H1 (cell line): ENCODE results near the gene MRTFA. TPM values are rescaled to one million over a fixed set of nuclear protein-coding genes. Genes with fewer than 3 reads are reported as not detected.

Experiments used
- CTCF ChIA-PET: fragments of 300-600 bp; sonication (Branson Sonifier 250); formaldehyde crosslinking; loops from one replicate; lab custom pipeline; 2021; ENCODE audit not compliant: partially characterized antibody; lab: Charles Lee
- POLR2A ChIA-PET: fragments of 300-600 bp; sonication (Branson Sonifier 250); formaldehyde crosslinking; loops from one replicate; lab custom pipeline; 2021; ENCODE audit warnings: inconsistent platforms; ENCODE audit not compliant: partially characterized antibody; lab: Charles Lee
- DNase-seq, 2 experiments: peaks; one replicate each; pipeline versions ENCODE4 v3.0.0 to v3.0.0-alpha.2; 2010 to 2022; ENCODE audit warnings: low spot score in 2 of 2, low read depth in 1 of 2, mixed read lengths in 1 of 2
- FAIRE-seq: peaks from 2 replicates; lab custom pipeline; 2011; peaks lifted over from hg19 to GRCh38; lab: Jason Lieb, UNC
- H2AFZ ChIP-seq: 2 replicates; pipeline ENCODE4 v1.8.1; 2012; ENCODE audit warnings: low read length, inconsistent platforms
- H2AK5ac ChIP-seq: 2 replicates; pipeline ENCODE4 v1.6.1; 2013; ENCODE audit warnings: low read depth, low read length
- H2BK120ac ChIP-seq: replicated peaks from 2 replicates; pipeline ENCODE3; 2013; ENCODE audit warnings: low read depth, low read length, inconsistent platforms
- H2BK12ac ChIP-seq: 2 replicates; pipeline ENCODE4 v1.6.1; 2013; ENCODE audit warnings: low read depth, low read length
- H2BK15ac ChIP-seq: 2 replicates; pipeline ENCODE4 v1.6.1; 2013; ENCODE audit warnings: low read length
- H2BK20ac ChIP-seq: 2 replicates; pipeline ENCODE4 v1.6.1; 2013; ENCODE audit warnings: low read length
- H2BK5ac ChIP-seq: 2 replicates; pipeline ENCODE4 v1.6.1; 2013; ENCODE audit warnings: low read depth, low read length
- H3K14ac ChIP-seq: 2 replicates; pipeline ENCODE4 v1.6.1; 2013; ENCODE audit warnings: inconsistent platforms; ENCODE audit not compliant: insufficient read length
- H3K18ac ChIP-seq: 2 replicates; pipeline ENCODE4 v1.6.1; 2013; ENCODE audit warnings: low read length; ENCODE audit errors: extremely low read depth
- H3K23ac ChIP-seq: 2 replicates; pipeline ENCODE4 v1.6.1; 2013; ENCODE audit warnings: inconsistent platforms; ENCODE audit not compliant: insufficient read length
- H3K23me2 ChIP-seq: 2 replicates; pipeline ENCODE4 v1.6.1; 2013; ENCODE audit warnings: low read depth, low read length
- H3K27ac ChIP-seq: 2 replicates; pipeline ENCODE4 v1.6.1; 2011; ENCODE audit warnings: low read depth, low read length, inconsistent platforms
- H3K27me3 ChIP-seq, 4 experiments: replicated peaks in 1 of 4; 1 replicate in 1 of 4; 2 replicates in 3 of 4; pipeline versions ENCODE4 v1.6.1 to v1.8.1; 2011 to 2013; ENCODE audit warnings: low read length in 3 of 4, mild to moderate bottlenecking in 3 of 4, inconsistent platforms in 2 of 4, mixed read lengths in 2 of 4, moderate library complexity in 1 of 4; ENCODE audit not compliant: control insufficient read depth in 3 of 4, insufficient read depth in 3 of 4; ENCODE audit errors: extremely low read depth in 1 of 4
- H3K36me3 ChIP-seq, 4 experiments: 2 replicates each; pipeline versions ENCODE4 v1.6.1 to v1.8.1; 2011 to 2013; ENCODE audit warnings: mild to moderate bottlenecking in 4 of 4, low read length in 3 of 4, moderate library complexity in 2 of 4, control low read depth in 1 of 4, inconsistent platforms in 1 of 4; ENCODE audit not compliant: insufficient read depth in 4 of 4, control insufficient read depth in 2 of 4
- H3K4ac ChIP-seq: replicated peaks from 2 replicates; pipeline ENCODE3; 2013; ENCODE audit warnings: low read length, low read depth, mixed read lengths, inconsistent platforms; ENCODE audit not compliant: insufficient read length
- H3K4me1 ChIP-seq, 4 experiments: replicated peaks in 1 of 4; 1 replicate in 1 of 4; 2 replicates in 3 of 4; pipeline versions ENCODE4 v1.6.1 to v1.8.1; 2011 to 2013; ENCODE audit warnings: low read length in 3 of 4, inconsistent platforms in 2 of 4, mixed read lengths in 1 of 4; ENCODE audit not compliant: insufficient read depth in 4 of 4, control insufficient read depth in 3 of 4
- H3K4me2 ChIP-seq, 2 experiments: 2 replicates each; pipeline versions ENCODE4 v1.6.1 to v1.8.1; 2011 to 2013; ENCODE audit warnings: low read depth in 2 of 2, low read length in 2 of 2, control low read depth in 1 of 2, inconsistent platforms in 1 of 2, mild to moderate bottlenecking in 1 of 2; ENCODE audit not compliant: insufficient read depth in 1 of 2
- H3K4me3 ChIP-seq, 4 experiments: fragments of 200-600, 300-600 bp in 1 of 4; sonication (generic), shearing (Covaris generic), sonication (Bioruptor Twin) in 1 of 4; 2 replicates each; pipeline versions ENCODE4 v1.5.1 to v1.8.1; 2011 to 2016; ENCODE audit warnings: low read length in 4 of 4, low read depth in 3 of 4, control low read depth in 2 of 4, inconsistent platforms in 2 of 4, mild to moderate bottlenecking in 2 of 4, mixed read lengths in 1 of 4, moderate library complexity in 1 of 4; ENCODE audit not compliant: insufficient read depth in 2 of 4; ENCODE audit errors: extremely low read depth in 1 of 4
- H3K56ac ChIP-seq: replicated peaks from 2 replicates; pipeline ENCODE3; 2013; ENCODE audit warnings: low read depth, mild to moderate bottlenecking, mixed read lengths, low read length, inconsistent platforms; ENCODE audit not compliant: insufficient read length
- H3K79me1 ChIP-seq: 2 replicates; pipeline ENCODE4 v1.6.1; 2013; ENCODE audit warnings: low read depth, low read length, control low read depth
- H3K79me2 ChIP-seq, 2 experiments: 2 replicates each; pipeline versions ENCODE4 v1.6.1 to v1.8.1; 2012 to 2013; ENCODE audit warnings: low read length in 2 of 2, mild to moderate bottlenecking in 2 of 2, inconsistent platforms in 1 of 2; ENCODE audit not compliant: insufficient read depth in 2 of 2, control insufficient read depth in 1 of 2
- H3K9ac ChIP-seq, 4 experiments: replicated peaks in 1 of 4; 1 replicate in 1 of 4; 2 replicates in 3 of 4; pipeline versions ENCODE4 v1.6.1 to v1.8.1; 2011 to 2013; ENCODE audit warnings: low read depth in 3 of 4, low read length in 3 of 4, control low read depth in 2 of 4, mild to moderate bottlenecking in 2 of 4, moderate library complexity in 2 of 4, inconsistent platforms in 1 of 4; ENCODE audit errors: extremely low read depth in 1 of 4
- H3K9me3 ChIP-seq, 2 experiments: 2 replicates each; pipeline versions ENCODE4 v1.6.1 to v1.8.1; 2012 to 2013; ENCODE audit warnings: mild to moderate bottlenecking in 2 of 2, moderate library complexity in 2 of 2, control low read depth in 1 of 2, inconsistent platforms in 1 of 2, low read depth in 1 of 2, low read length in 1 of 2, mixed read lengths in 1 of 2; ENCODE audit not compliant: insufficient read depth in 2 of 2
- H4K20me1 ChIP-seq, 2 experiments: replicated peaks in 1 of 2; 2 replicates each; pipeline versions ENCODE3 to v1.8.1; 2011 to 2013; ENCODE audit warnings: inconsistent platforms in 2 of 2, low read length in 2 of 2, mild to moderate bottlenecking in 1 of 2; ENCODE audit not compliant: insufficient read depth in 2 of 2, control insufficient read depth in 1 of 2
- H4K5ac ChIP-seq: 2 replicates; pipeline ENCODE4 v1.6.1; 2013; ENCODE audit warnings: low read length, low read depth, mixed read lengths, inconsistent platforms; ENCODE audit not compliant: insufficient read length
- H4K8ac ChIP-seq: 2 replicates; pipeline ENCODE4 v1.8.0; 2013; ENCODE audit warnings: mild to moderate bottlenecking, moderate library complexity, low read length, inconsistent platforms; ENCODE audit not compliant: insufficient read depth; ENCODE audit errors: extremely low read depth
- H4K91ac ChIP-seq: replicated peaks from 2 replicates; pipeline ENCODE3; 2013; ENCODE audit warnings: low read length, mixed read lengths, inconsistent platforms; ENCODE audit not compliant: insufficient read length
- BACH1 ChIP-seq: IDR thresholded peaks from 2 replicates; pipeline ENCODE4 v1.6.1; 2012; ENCODE audit warnings: low read length, improper control_type of control experiment
- CBX8 ChIP-seq: fragments of 300-800, 300-1000 bp; sonication (generic); IDR thresholded peaks from 2 replicates; pipeline ENCODE4 v1.7.1; 2016; ENCODE audit warnings: low read depth, low read length, borderline replicate concordance
- GABPA ChIP-seq: IDR thresholded peaks from 2 replicates; pipeline ENCODE4 v1.6.1; 2011; ENCODE audit warnings: mild to moderate bottlenecking, low read length, moderate library complexity, borderline replicate concordance; ENCODE audit not compliant: insufficient read depth
- MAX ChIP-seq: IDR thresholded peaks from 2 replicates; pipeline ENCODE4 v1.6.1; 2012; ENCODE audit warnings: inconsistent platforms
- NRF1 ChIP-seq: IDR thresholded peaks from 2 replicates; pipeline ENCODE4 v1.6.1; 2011; ENCODE audit warnings: mild to moderate bottlenecking, low read depth, low read length, improper control_type of control experiment
- POU5F1 ChIP-seq: IDR thresholded peaks from 2 replicates; pipeline ENCODE4 v1.6.1; 2011; ENCODE audit warnings: low read depth, mild to moderate bottlenecking, low read length, moderate library complexity
- RAD21 ChIP-seq, 2 experiments: IDR thresholded peaks in 1 of 2; conservative IDR thresholded peaks in 1 of 2; 2 replicates each; pipeline ENCODE4 v1.6.1; 2011; ENCODE audit warnings: low read depth in 2 of 2, low read length in 2 of 2, improper control_type of control experiment in 1 of 2, inconsistent platforms in 1 of 2, mild to moderate bottlenecking in 1 of 2, moderate library complexity in 1 of 2
- RFX5 ChIP-seq: IDR thresholded peaks from 2 replicates; pipeline ENCODE4 v1.6.1; 2011; ENCODE audit warnings: low read depth, low read length, improper control_type of control experiment, borderline replicate concordance
- RNF2 ChIP-seq: fragments of 200-900, 300-1000 bp; sonication (generic); IDR thresholded peaks from 2 replicates; pipeline ENCODE4 v1.7.1; 2016; ENCODE audit warnings: borderline replicate concordance, low read depth, mild to moderate bottlenecking, antibody characterized with exemption, low read length; ENCODE audit not compliant: poor library complexity, severe bottlenecking; ENCODE audit errors: missing control alignments
- RXRA ChIP-seq: IDR thresholded peaks from 2 replicates; pipeline ENCODE4 v1.6.1; 2011; ENCODE audit warnings: low read depth, mild to moderate bottlenecking, low read length, moderate library complexity; ENCODE audit not compliant: insufficient read depth
- SIRT6 ChIP-seq: IDR thresholded peaks from one replicate; pipeline ENCODE4 v1.7.1; 2012; ENCODE audit warnings: low read length, inconsistent platforms
- SIX5 ChIP-seq: IDR thresholded peaks from 2 replicates; pipeline ENCODE4 v1.6.1; 2011; ENCODE audit warnings: mild to moderate bottlenecking, low read depth, low read length
- SP2 ChIP-seq: IDR thresholded peaks from 2 replicates; pipeline ENCODE4 v1.6.1; 2012; ENCODE audit warnings: mild to moderate bottlenecking, low read length, inconsistent platforms
- TCF12 ChIP-seq: IDR thresholded peaks from 2 replicates; pipeline ENCODE4 v1.6.1; 2011; ENCODE audit warnings: low read depth, mild to moderate bottlenecking, low read length
- WGBS, 2 experiments: shearing (Covaris generic) in 1 of 2; methylation state at CpG; one replicate each; pipeline versions ENCODE4 v1.1.6 to v1.1.7; 2013 to 2015; ENCODE audit warnings: low lambda C conversion rate in 2 of 2, mixed read lengths in 2 of 2, inconsistent platforms in 1 of 2, low coverage in 1 of 2, missing lambda C conversion rate in 1 of 2; ENCODE audit not compliant: insufficient replicate concordance in 2 of 2, insufficient coverage in 1 of 2, insufficient read length in 1 of 2; ENCODE audit errors: extremely low coverage in 1 of 2, missing lambda C conversion rate in 1 of 2; 5-methylcytosine and 5-hydroxymethylcytosine counted together
- polyA plus RNA-seq, 7 experiments: library from polyadenylated mRNA; depleted of rRNA in 3 of 7; stranded (reverse) in 5 of 7; unstranded in 2 of 7; fragments of >200 nt in 5 of 7; fragments of 200-250 nt in 2 of 7; gene quantifications; 1 replicate in 5 of 7; 2 replicates in 1 of 7; 4 replicates in 1 of 7; pipeline versions ENCODE4 v1.2.1 to v1.2.3, GENCODE V29; 2011 to 2013; ENCODE audit warnings: missing spikeins in 2 of 7, mixed read lengths in 2 of 7
- total RNA-seq: library from RNA; stranded (reverse); fragmentation: NEBNext Ultra II Directional; extraction: Animal tissue kit (Norgen Biotek cat#: 25700); gene quantifications from 2 replicates; pipeline ENCODE4 v1.2.1, GENCODE V29; 2021

Gene MRTFA
- total and polyA plus RNA-seq, 2 of the 8 experiments (the other 6 are each of a cell fraction or from before 2014, with no cell fraction given): 5.4 to 37.9 TPM

GRCh38 chr22:40401981-40402406, 234.5 kb downstream of the MRTFA start:
- no peak overlapping the region for H4K91ac ChIP-seq
- no peak overlapping the region for H3K4me2 ChIP-seq
- no peak overlapping the region for H2BK5ac ChIP-seq
- peaks cover 2 to 28% (median 9%) of the 10 kb centered on the region in 4 experiments; a peak in 7 of 8 replicates for H3K36me3 ChIP-seq
- no peaks in the 10 kb centered on the region for H4K20me1 ChIP-seq
- FAIRE-seq: no peak
- no peak overlapping the region for H2BK15ac ChIP-seq
- no peak overlapping the region for H4K8ac ChIP-seq
- no peak for DNase-seq
- no peak overlapping the region for H2BK12ac ChIP-seq
- H3K4me3 ChIP-seq: no peak overlapping the region
- no peak overlapping the region for H3K4ac ChIP-seq
- no peak overlapping the region for H3K18ac ChIP-seq
- POLR2A ChIA-PET: no interaction called here
- H2AK5ac ChIP-seq: no peak overlapping the region
- H3K56ac ChIP-seq: no peak overlapping the region
- no peaks in the 10 kb centered on the region for H3K23me2 ChIP-seq
- H3K79me1 ChIP-seq: no peaks in the 10 kb centered on the region
- no peak overlapping the region for H3K14ac ChIP-seq
- no peak overlapping the region for H4K5ac ChIP-seq
- H3K27me3 ChIP-seq: no peaks in the 10 kb centered on the region
- no peaks in the 10 kb centered on the region for H3K79me2 ChIP-seq
- H3K4me1 ChIP-seq: peaks cover 0 to 2% (median 0%) of the 10 kb centered on the region in 4 experiments; a peak in 3 of 7 replicates
- CTCF ChIA-PET: interaction anchor here (1.0 kb wide), 1 partner anchor 244 kb away, joined by 4 read pairs; no protein-coding TSS in a partner anchor
- no peak overlapping the region for H3K23ac ChIP-seq
- no peak overlapping the region for H3K27ac ChIP-seq
- WGBS, 2 experiments: 93% methylated on average over 8 of the region's 8 CpGs; no CpG with 5 or more reads in 1 of the 2 experiments
- TF ChIP-seq SP2 (no peak), POU5F1 (no peak), RAD21 (IDR thresholded peaks at IDR 0.05 in 1 of 2, conservative IDR thresholded peaks at IDR 0.05 in 1 of 2; ENCODE audit: low read depth in 2 of 2, low read length in 2 of 2) (no peak), RNF2 (no peak), MAX (no peak), TCF12 (no peak), CBX8 (no peak), SIRT6 (no peak), RFX5 (no peak), NRF1 (no peak), RXRA (no peak), GABPA (no peak), SIX5 (no peak), BACH1 (no peak)
- no peaks in the 10 kb centered on the region for H3K9me3 ChIP-seq
- H2AFZ ChIP-seq: no peak overlapping the region
- no peak overlapping the region for H2BK120ac ChIP-seq
- H3K9ac ChIP-seq: no peak overlapping the region
- H2BK20ac ChIP-seq: no peak overlapping the region
